ENCODE measurements around the gene LRRC31.

Gene LRRC31

DNA sequence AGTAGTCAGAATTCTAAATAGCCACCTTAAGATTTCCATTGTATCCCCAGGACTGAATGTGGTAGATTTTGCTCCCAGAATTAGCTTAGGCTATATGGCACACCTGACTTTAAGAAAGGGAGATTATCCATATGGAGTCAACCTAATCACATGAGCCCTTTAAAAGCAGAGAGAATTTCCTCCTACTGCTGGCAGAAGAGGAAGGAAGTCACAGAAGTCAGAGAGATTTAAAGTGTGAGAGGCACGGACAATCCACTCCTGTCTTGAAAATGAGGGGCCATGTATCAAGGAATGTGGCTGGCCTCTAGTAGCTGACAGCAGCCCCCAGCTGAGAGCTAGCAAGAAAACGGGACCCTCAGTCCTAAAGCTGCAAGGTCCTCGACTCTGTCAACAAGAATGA lies 26.8 kb downstream of the LRRC31 start:
- H3K27ac Mint-ChIP-seq: no peak overlapping the region
- H3K9me3 Mint-ChIP-seq: no peaks in the 10 kb centered on the region
- no peak overlapping the region for H3K4me3 Mint-ChIP-seq
- no peaks in the 10 kb centered on the region for H3K36me3 Mint-ChIP-seq (ENCODE audit: low read depth)
- H3K27me3 Mint-ChIP-seq (ENCODE audit: low read depth): peaks cover 12% of the 10 kb centered on the region
- H3K4me1 Mint-ChIP-seq (ENCODE audit: low read depth): no peaks in the 10 kb centered on the region

GRCh38 chr3:169841171-169841570 lies 28.6 kb downstream of the LRRC31 start:
- Mint-ChIP-seq H3K36me3 (ENCODE audit: low read depth) (no peaks in the 10 kb centered on the region), H3K27me3 (ENCODE audit: low read depth) (peaks cover 8% of the 10 kb centered on the region), H3K27ac (no peak overlapping the region), H3K4me1 (ENCODE audit: low read depth) (no peaks in the 10 kb centered on the region), H3K9me3 (no peaks in the 10 kb centered on the region), H3K4me3 (no peak overlapping the region)

DNA sequence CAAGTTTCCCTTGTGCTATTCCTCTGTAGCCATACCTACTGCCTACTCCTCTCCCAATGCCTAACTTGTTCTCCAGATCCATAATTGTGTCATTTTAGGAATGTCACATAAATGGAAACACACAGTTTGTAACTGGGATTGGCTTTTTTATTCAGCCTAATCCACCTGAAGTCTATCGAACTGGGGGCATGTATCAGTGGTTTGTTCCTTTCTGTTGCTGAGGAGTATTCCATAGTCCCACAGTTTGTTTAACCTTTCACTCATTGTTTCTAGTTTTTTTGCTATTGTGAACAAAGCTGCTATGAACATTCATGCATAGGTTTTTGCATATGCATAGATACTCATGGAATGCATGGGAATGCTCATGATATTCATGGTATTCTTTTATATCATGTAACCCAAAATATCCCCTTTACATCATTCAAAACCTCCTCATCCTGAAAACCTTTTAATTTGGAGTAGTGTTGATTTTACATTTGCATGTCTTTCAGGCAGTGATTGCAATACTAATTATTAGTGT lies 31.2 kb downstream of the LRRC31 start:
- no peak overlapping the region for H3K4me3 Mint-ChIP-seq
- peaks cover 8% of the 10 kb centered on the region for H3K27me3 Mint-ChIP-seq (ENCODE audit: low read depth)
- H3K4me1 Mint-ChIP-seq (ENCODE audit: low read depth): no peaks in the 10 kb centered on the region
- no peaks in the 10 kb centered on the region for H3K36me3 Mint-ChIP-seq (ENCODE audit: low read depth)
- no peaks in the 10 kb centered on the region for H3K9me3 Mint-ChIP-seq
- H3K27ac Mint-ChIP-seq: no peak overlapping the region

- no peaks in the 10 kb centered on the region for H3K4me1 Mint-ChIP-seq (ENCODE audit: low read depth)
- H3K36me3 Mint-ChIP-seq (ENCODE audit: low read depth): no peaks in the 10 kb centered on the region
- H3K27ac Mint-ChIP-seq: no peak overlapping the region
- peaks cover 9% of the 10 kb centered on the region for H3K27me3 Mint-ChIP-seq (ENCODE audit: low read depth)
- H3K9me3 Mint-ChIP-seq: no peaks in the 10 kb centered on the region
- H3K4me3 Mint-ChIP-seq: no peak overlapping the region
These were observed 32.8 kb downstream of the LRRC31 start for GRCh38 chr3:169836942-169837275.

- H3K9me3 Mint-ChIP-seq: no peaks in the 10 kb centered on the region
- H3K4me3 Mint-ChIP-seq: no peak overlapping the region
- H3K4me1 Mint-ChIP-seq (ENCODE audit: low read depth): no peaks in the 10 kb centered on the region
- H3K27me3 Mint-ChIP-seq (ENCODE audit: low read depth): peaks cover 7% of the 10 kb centered on the region
- H3K27ac Mint-ChIP-seq: no peak overlapping the region
- no peaks in the 10 kb centered on the region for H3K36me3 Mint-ChIP-seq (ENCODE audit: low read depth)
These were observed 33.4 kb downstream of the LRRC31 start for GRCh38 chr3:169836078-169836941.

DNA sequence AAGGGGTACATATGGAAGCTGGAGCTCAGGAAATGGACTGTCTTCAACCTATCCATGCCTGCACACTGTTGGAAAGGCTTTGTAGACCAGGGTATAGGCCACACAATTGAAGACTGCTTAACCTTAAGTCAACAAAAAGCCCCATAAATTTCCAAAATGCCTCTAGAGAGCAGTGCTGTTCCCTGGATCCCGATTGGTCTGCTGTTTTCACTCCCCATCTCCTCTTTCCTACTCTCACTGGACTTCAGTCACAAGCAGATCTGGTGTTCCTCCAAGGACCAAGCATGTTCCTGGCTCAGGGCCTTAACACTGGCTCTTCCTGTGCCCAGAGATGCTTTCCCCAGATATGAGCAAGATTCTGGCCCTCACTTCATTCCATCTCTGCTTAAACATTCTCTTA lies 34.2 kb downstream of the LRRC31 start:
- no peaks in the 10 kb centered on the region for H3K4me1 Mint-ChIP-seq (ENCODE audit: low read depth)
- H3K27ac Mint-ChIP-seq: no peak overlapping the region

GRCh38 chr3:169827712-169828111 lies 42.0 kb downstream of the LRRC31 start:
- H3K27ac Mint-ChIP-seq: no peak overlapping the region
- peaks cover 4% of the 10 kb centered on the region for H3K27me3 Mint-ChIP-seq (ENCODE audit: low read depth)
- H3K4me3 Mint-ChIP-seq: no peak overlapping the region
- H3K36me3 Mint-ChIP-seq (ENCODE audit: low read depth): no peaks in the 10 kb centered on the region
- no peaks in the 10 kb centered on the region for H3K9me3 Mint-ChIP-seq
- H3K4me1 Mint-ChIP-seq (ENCODE audit: low read depth): peaks cover 1% of the 10 kb centered on the region

More for the DNA sequence above, 34.2 kb downstream of the LRRC31 start:
- Mint-ChIP-seq H3K27me3 (ENCODE audit: low read depth) (peaks cover 4% of the 10 kb centered on the region), H3K36me3 (ENCODE audit: low read depth) (no peaks in the 10 kb centered on the region), H3K9me3 (no peaks in the 10 kb centered on the region), H3K4me3 (no peak overlapping the region)

- Mint-ChIP-seq H3K9me3 (no peaks in the 10 kb centered on the region), H3K27ac (no peak overlapping the region), H3K27me3 (ENCODE audit: low read depth) (peaks cover 15% of the 10 kb centered on the region), H3K4me1 (ENCODE audit: low read depth) (peaks cover 1% of the 10 kb centered on the region), H3K4me3 (no peak overlapping the region), H3K36me3 (ENCODE audit: low read depth) (no peaks in the 10 kb centered on the region)
These were observed 44.4 kb downstream of the LRRC31 start for GRCh38 chr3:169825316-169825715.

DNA sequence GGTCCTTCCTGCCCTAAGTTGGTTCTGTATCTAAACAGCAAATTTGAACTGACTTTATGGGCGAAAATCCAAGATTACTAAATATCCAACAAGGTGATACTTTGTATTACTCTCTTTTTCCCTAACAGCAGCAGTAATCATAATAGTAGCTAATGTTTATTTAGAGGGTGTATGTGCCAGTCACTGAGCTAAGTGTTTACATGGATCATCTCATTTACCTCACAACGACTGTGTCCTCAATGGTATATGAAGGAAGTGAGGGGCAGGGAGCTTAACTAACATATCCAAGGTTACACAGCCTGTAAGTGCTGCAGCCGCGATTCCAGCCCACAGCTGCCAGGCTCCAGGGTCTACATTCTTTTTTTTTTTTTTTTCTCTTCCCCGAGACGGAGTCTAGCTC lies 46.8 kb downstream of the LRRC31 start:
- Mint-ChIP-seq H3K4me3 (no peak overlapping the region), H3K27ac (no peak overlapping the region), H3K9me3 (no peaks in the 10 kb centered on the region), H3K36me3 (ENCODE audit: low read depth) (no peaks in the 10 kb centered on the region), H3K27me3 (ENCODE audit: low read depth) (peaks cover 31% of the 10 kb centered on the region), H3K4me1 (ENCODE audit: low read depth) (no peaks in the 10 kb centered on the region)

- H3K27ac Mint-ChIP-seq: no peak overlapping the region
- H3K27me3 Mint-ChIP-seq (ENCODE audit: low read depth): peaks cover 35% of the 10 kb centered on the region
- H3K9me3 Mint-ChIP-seq: no peaks in the 10 kb centered on the region
- H3K4me3 Mint-ChIP-seq: no peak overlapping the region
- no peaks in the 10 kb centered on the region for H3K36me3 Mint-ChIP-seq (ENCODE audit: low read depth)
- no peaks in the 10 kb centered on the region for H3K4me1 Mint-ChIP-seq (ENCODE audit: low read depth)
These were observed 47.2 kb downstream of the LRRC31 start for GRCh38 chr3:169822540-169822939.

DNA sequence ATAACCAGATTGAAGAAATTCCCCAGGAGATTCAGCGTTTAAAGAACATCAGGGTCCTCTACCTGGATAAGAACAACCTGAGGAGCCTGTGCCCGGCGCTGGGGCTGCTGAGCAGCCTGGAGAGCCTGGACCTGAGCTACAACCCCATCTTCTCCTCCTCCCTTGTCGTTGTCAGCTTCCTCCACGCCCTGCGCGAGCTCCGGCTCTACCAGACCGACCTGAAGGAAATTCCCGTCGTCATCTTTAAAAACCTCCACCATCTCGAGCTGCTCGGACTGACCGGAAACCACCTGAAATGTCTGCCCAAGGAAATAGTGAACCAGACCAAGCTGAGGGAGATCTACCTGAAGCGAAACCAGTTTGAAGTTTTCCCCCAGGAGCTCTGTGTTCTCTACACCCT lies 47.6 kb downstream of the LRRC31 start:
- Mint-ChIP-seq H3K4me3 (no peak overlapping the region), H3K36me3 (ENCODE audit: low read depth) (no peaks in the 10 kb centered on the region), H3K27ac (no peak overlapping the region), H3K4me1 (ENCODE audit: low read depth) (no peaks in the 10 kb centered on the region), H3K9me3 (peaks cover 4% of the 10 kb centered on the region), H3K27me3 (ENCODE audit: low read depth) (peaks cover 39% of the 10 kb centered on the region)

DNA sequence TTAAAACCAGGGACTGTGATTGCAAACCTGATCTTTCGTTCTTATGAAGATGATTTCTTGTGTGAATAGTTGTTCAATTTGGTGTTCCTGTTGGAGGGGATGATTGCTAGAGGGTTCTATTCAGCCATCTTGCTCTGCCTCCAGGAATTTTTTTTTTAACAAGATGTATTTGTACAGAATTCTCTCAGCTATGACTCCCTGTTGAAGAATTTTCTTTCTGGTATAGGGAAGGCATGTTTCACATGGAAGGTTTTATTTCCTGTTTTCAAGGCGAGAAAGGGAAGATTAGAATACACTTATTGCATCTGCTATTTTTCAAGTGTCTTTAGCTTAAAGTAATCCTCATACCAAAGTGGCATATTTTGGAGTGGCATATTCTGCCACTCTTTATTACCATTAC lies 51.4 kb downstream of the LRRC31 start:
- Mint-ChIP-seq H3K27ac (no peak overlapping the region), H3K9me3 (peaks cover 28% of the 10 kb centered on the region), H3K27me3 (ENCODE audit: low read depth) (peaks cover 43% of the 10 kb centered on the region), H3K4me1 (ENCODE audit: low read depth) (peaks cover 9% of the 10 kb centered on the region), H3K4me3 (no peak overlapping the region), H3K36me3 (ENCODE audit: low read depth) (no peaks in the 10 kb centered on the region)

DNA sequence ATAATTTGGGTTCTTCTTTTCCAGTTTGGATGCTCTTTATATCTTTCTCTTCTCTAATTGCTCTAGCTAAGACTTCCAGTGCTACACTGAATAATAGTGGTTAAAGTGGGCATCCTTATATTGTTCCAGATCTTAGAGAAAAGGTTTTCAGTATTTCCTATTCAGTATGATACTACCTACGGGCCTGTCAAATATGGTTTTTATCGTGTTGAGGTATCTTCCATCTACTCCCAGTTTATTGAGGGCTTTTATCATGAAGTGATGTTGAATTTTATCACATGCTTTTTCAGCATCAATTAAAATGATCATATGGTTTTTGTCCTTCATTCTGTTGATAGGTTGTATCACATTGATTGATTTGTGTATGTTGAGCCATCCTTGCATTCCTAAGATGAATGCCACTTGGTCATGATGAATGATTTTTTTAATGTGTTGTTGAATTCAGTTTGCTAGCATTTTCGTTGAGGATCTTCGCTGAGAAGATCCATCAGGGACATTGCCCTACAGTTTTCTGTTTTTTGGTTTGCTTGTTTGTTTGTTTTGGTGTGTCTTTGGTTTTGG lies 54.1 kb downstream of the LRRC31 start:
- peaks cover 28% of the 10 kb centered on the region for H3K9me3 Mint-ChIP-seq

DNA sequence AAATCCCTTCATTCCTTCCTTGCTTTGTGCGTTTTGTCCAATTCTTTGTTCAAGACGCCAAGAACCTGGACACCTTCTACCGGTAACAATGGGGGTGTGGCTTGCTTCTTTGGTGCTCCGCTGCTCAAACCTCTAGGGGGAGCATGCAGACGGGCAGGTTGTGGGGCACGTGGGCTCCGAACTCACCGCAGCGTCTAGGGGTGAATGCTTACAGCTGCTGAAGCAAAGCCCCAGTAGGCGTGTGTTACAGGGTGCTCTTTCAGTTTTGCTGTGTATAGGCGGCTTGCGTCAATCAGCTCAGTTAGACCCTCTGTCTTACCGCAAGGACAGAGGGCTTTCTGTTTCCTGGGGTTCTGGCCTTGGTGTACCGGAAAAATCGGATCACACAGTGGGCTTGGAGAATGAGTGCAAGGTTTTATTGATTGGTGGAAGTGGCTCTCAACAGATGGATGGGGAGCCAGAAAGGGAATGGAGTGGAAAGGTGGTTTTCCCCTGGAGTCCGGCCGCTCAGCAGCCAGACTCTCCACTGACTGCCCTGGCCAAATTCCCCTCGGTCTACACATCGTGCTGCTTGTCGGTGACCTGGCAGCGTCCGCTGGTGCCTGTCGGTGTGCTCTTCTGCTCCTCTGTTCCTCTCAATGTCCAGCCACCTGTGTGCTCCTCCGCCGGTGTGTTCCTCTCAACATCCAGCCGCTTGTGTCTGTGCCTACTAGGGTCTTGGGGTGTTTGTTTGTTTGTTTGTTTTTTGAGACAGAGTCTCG lies 55.8 kb downstream of the LRRC31 start:
- Mint-ChIP-seq H3K9me3 (peaks cover 28% of the 10 kb centered on the region), H3K27me3 (ENCODE audit: low read depth) (peaks cover 20% of the 10 kb centered on the region), H3K36me3 (ENCODE audit: low read depth) (no peaks in the 10 kb centered on the region), H3K4me1 (ENCODE audit: low read depth) (peaks cover 28% of the 10 kb centered on the region), H3K4me3 (peak overlapping the region; percentile 82), H3K27ac (peak overlapping the region; percentile 75)

More for the DNA sequence above, 54.1 kb downstream of the LRRC31 start:
- Mint-ChIP-seq H3K27me3 (ENCODE audit: low read depth) (peaks cover 31% of the 10 kb centered on the region), H3K4me3 (no peak overlapping the region), H3K36me3 (ENCODE audit: low read depth) (no peaks in the 10 kb centered on the region), H3K27ac (no peak overlapping the region), H3K4me1 (ENCODE audit: low read depth) (peaks cover 22% of the 10 kb centered on the region)

All from T-helper 1 cell treated with Interleukin-12 subunit alpha and Interleukin-12 subunit beta and Interleukin-4 antibody, amounts not matched to agents 30 μg/mL and 1 μg/mL, for 36 hours (primary cell).